Testis (tissue), 2 donors: ENCODE results near the gene NAT16.

ENCODE experiments used
- CTCF ChIP-seq, 3 experiments: fragments of 450-650 bp in 2 of 3; fragments of 200-600 bp in 1 of 3; sonication (generic) in 1 of 3; IDR thresholded peaks; one replicate each; pipeline ENCODE4 v1.5.1; 2016 to 2019; ENCODE audit warnings: antibody characterized with exemption in 3 of 3, mild to moderate bottlenecking in 2 of 3, moderate library complexity in 1 of 3
- POLR2A ChIP-seq: fragments of 450-650 bp; IDR thresholded peaks from one replicate; pipeline ENCODE4 v1.6.1; 2017; ENCODE audit warnings: antibody characterized with exemption, mild to moderate bottlenecking, moderate library complexity

- TF ChIP-seq CTCF (IDR thresholded peaks at IDR 0.05) (no peak), POLR2A (no peak)
These were observed 6.1 kb upstream of the NAT16 start for GRCh38 chr7:101186194-101186593.
